Gastrocnemius medialis (tissue), 4 donors: ENCODE measurements around the gene APOBEC3H. TPM values are rescaled to one million over a fixed set of nuclear protein-coding genes. Genes with fewer than 3 reads are reported as not detected.

Source experiments
- ATAC-seq, 2 donors: fragments of 150-250 bp; one replicate each; pipeline ENCODE4 v1.9.1; 2016
- DNase-seq, 2 donors: peaks; one replicate each; pipeline ENCODE4 v3.0.0-alpha.2; 2019
- H3K27ac ChIP-seq, 4 donors: fragments of 200-600 bp; sonication (generic); 1 replicate in 1 of 4; 2 replicates in 3 of 4; pipeline ENCODE4 v1.5.1; 2016 to 2018; ENCODE audit warnings: mild to moderate bottlenecking in 2 of 4, moderate library complexity in 1 of 4
- H3K27me3 ChIP-seq, 3 donors: fragments of 200-600 bp; sonication (generic) in 2 of 3; 1 replicate in 1 of 3; 2 replicates in 2 of 3; pipeline versions ENCODE4 v1.5.1 to v1.6.0; 2016 to 2019; ENCODE audit warnings: mild to moderate bottlenecking in 1 of 3, moderate library complexity in 1 of 3
- H3K36me3 ChIP-seq, 2 donors: fragments of 200-600 bp; sonication (generic) in 1 of 2; one replicate each; pipeline ENCODE4 v1.5.1; 2017 to 2018
- H3K4me1 ChIP-seq, 2 donors: fragments of 200-600 bp; sonication (generic) in 1 of 2; one replicate each; pipeline ENCODE4 v1.5.1; 2016 to 2017; ENCODE audit warnings: mild to moderate bottlenecking in 2 of 2
- H3K4me3 ChIP-seq, 4 donors: fragments of 200-600 bp; sonication (generic) in 3 of 4; 1 replicate in 1 of 4; 2 replicates in 3 of 4; pipeline ENCODE4 v1.5.1; 2016 to 2019; ENCODE audit warnings: mild to moderate bottlenecking in 2 of 4
- H3K9me3 ChIP-seq, 3 donors: fragments of 200-600 bp; sonication (generic) in 2 of 3; 1 replicate in 1 of 3; 2 replicates in 2 of 3; pipeline ENCODE4 v1.5.1; 2016 to 2019
- POLR2A ChIP-seq, 2 donors: fragments of 450-650 bp; IDR thresholded peaks; one replicate each; pipeline ENCODE4 v1.6.1; 2017; ENCODE audit warnings: antibody characterized with exemption in 2 of 2, mild to moderate bottlenecking in 2 of 2, moderate library complexity in 2 of 2
- in situ Hi-C, 4 donors: fragments of 200-750 bp; cut with MboI; loops; one replicate each; pipeline versions ENCODE4 v1.15.0 to v1.8.0; 2017; ENCODE audit warnings: low sequenced_read_pairs in 4 of 4
- intact Hi-C: fragments of 100-400 bp; cut with DNase I; formaldehyde crosslinking; loops from one replicate; pipeline ENCODE4 v1.15.1; 2023; ENCODE audit warnings: low total_unique reads
- total RNA-seq, 4 donors: library from RNA; depleted of rRNA; stranded (reverse); fragments of >200 nt; gene quantifications; one replicate each; pipeline versions ENCODE4 v1.1.0 to v1.2.3, GENCODE V29; 2016
- TF ChIP-seq, protein P1 (sequence below), 5 experiments: fragments of 450-650 bp in 3 of 5; fragments of 200-600 bp in 2 of 5; sonication (generic) in 2 of 5; IDR thresholded peaks in 4 of 5; conservative IDR thresholded peaks in 1 of 5; 1 replicate in 4 of 5; 2 replicates in 1 of 5; pipeline ENCODE4 v1.5.1; 2016 to 2019; ENCODE audit warnings: antibody characterized with exemption in 5 of 5, mild to moderate bottlenecking in 3 of 5, moderate library complexity in 3 of 5

Gene APOBEC3H
- total RNA-seq, 4 donors from 2014 or later: not detected

- ATAC-seq (no peak), DNase-seq (no peak)
- Histone ChIP-seq H3K27me3 (no peaks in the 10 kb centered on the region), H3K4me3 (no peak overlapping the region), H3K9me3 (no peaks in the 10 kb centered on the region), H3K4me1 (no peaks in the 10 kb centered on the region), H3K27ac (no peak overlapping the region), H3K36me3 (no peaks in the 10 kb centered on the region)
- TF ChIP-seq, protein P1, sequence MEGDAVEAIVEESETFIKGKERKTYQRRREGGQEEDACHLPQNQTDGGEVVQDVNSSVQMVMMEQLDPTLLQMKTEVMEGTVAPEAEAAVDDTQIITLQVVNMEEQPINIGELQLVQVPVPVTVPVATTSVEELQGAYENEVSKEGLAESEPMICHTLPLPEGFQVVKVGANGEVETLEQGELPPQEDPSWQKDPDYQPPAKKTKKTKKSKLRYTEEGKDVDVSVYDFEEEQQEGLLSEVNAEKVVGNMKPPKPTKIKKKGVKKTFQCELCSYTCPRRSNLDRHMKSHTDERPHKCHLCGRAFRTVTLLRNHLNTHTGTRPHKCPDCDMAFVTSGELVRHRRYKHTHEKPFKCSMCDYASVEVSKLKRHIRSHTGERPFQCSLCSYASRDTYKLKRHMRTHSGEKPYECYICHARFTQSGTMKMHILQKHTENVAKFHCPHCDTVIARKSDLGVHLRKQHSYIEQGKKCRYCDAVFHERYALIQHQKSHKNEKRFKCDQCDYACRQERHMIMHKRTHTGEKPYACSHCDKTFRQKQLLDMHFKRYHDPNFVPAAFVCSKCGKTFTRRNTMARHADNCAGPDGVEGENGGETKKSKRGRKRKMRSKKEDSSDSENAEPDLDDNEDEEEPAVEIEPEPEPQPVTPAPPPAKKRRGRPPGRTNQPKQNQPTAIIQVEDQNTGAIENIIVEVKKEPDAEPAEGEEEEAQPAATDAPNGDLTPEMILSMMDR (IDR thresholded peaks at IDR 0.05 in 4 of 5, conservative IDR thresholded peaks at IDR 0.05 in 1 of 5): no peak
- TF ChIP-seq POLR2A (IDR thresholded peaks at IDR 0.05): no peak
- intact Hi-C loops: no loop called here
- in situ Hi-C loops: no loop called here
Observed at GRCh38 chr22:39083212-39084165, 13.6 kb upstream of the APOBEC3H start.

- H3K27me3 ChIP-seq: no peaks in the 10 kb centered on the region
- TF ChIP-seq POLR2A (IDR thresholded peaks at IDR 0.05): no peak
- TF ChIP-seq, protein P1 (IDR thresholded peaks at IDR 0.05 in 4 of 5, conservative IDR thresholded peaks at IDR 0.05 in 1 of 5): no peak
- no peak for ATAC-seq
- no peak overlapping the region for H3K4me3 ChIP-seq
- H3K36me3 ChIP-seq: no peaks in the 10 kb centered on the region
- in situ Hi-C loops: no loop called here
- intact Hi-C loops: no loop called here
- no peaks in the 10 kb centered on the region for H3K9me3 ChIP-seq
- DNase-seq: no peak
- no peaks in the 10 kb centered on the region for H3K4me1 ChIP-seq
- no peak overlapping the region for H3K27ac ChIP-seq
Observed at GRCh38 chr22:39084666-39085065, 12.4 kb upstream of the APOBEC3H start.

DNA sequence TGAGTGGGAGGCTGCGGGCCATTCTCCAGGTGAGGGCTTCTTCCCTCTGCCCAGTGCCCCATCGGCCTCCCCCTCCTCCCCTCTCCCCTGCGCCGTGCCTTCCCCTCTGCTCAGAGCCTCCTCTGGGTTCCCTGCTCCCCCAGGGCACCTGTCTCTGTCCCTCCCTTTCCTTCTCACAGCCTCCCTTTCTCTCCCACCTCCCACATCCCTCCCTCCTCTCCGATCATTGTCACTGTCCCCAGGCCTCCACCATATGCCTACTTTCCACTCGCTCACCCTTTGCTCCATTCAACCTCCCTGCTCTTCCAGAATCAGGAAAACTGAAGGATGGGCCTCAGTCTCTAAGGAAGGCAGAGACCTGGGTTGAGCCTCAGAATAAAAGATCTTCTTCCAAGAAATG is 9.9 kb upstream of the APOBEC3H start:
- H3K36me3 ChIP-seq: no peaks in the 10 kb centered on the region
- H3K4me3 ChIP-seq: no peak overlapping the region
- ATAC-seq (no peak), DNase-seq (no peak)
- H3K9me3 ChIP-seq: no peaks in the 10 kb centered on the region
- H3K27me3 ChIP-seq: no peaks in the 10 kb centered on the region
- in situ Hi-C loops (no loop called here), intact Hi-C loops (no loop called here)
- no peaks in the 10 kb centered on the region for H3K4me1 ChIP-seq
- TF ChIP-seq, protein P1 (IDR thresholded peaks at IDR 0.05 in 4 of 5, conservative IDR thresholded peaks at IDR 0.05 in 1 of 5): no peak
- no peak for TF ChIP-seq POLR2A (IDR thresholded peaks at IDR 0.05)
- H3K27ac ChIP-seq: no peak overlapping the region

GRCh38 chr22:39087881-39088684 is 9.0 kb upstream of the APOBEC3H start:
- Histone ChIP-seq H3K4me1 (no peaks in the 10 kb centered on the region), H3K27ac (no peak overlapping the region), H3K4me3 (no peak overlapping the region), H3K27me3 (no peaks in the 10 kb centered on the region), H3K36me3 (no peaks in the 10 kb centered on the region), H3K9me3 (no peaks in the 10 kb centered on the region)
- ATAC-seq (no peak), DNase-seq (no peak)
- intact Hi-C loops (no loop called here), in situ Hi-C loops (no loop called here)
- TF ChIP-seq POLR2A (IDR thresholded peaks at IDR 0.05): no peak

DNA sequence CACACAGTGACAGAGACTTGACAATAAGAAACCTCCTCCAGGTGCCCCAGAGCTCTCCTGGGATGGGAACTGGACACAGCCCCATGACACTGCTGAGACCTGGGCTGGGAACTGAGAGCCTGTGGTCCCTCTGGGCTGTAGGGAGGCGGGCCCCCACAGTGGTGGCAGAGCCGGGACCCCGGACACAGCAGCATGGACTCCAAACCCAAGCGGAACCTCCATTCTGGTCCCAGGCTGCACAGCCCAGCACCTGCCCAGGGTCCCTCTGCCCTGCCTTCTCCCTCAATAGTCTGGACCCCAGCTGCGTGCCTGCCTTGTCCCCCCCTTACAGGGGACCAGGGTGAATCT is 8.4 kb upstream of the APOBEC3H start:
- Histone ChIP-seq H3K4me1 (no peaks in the 10 kb centered on the region), H3K4me3 (no peak overlapping the region), H3K27me3 (no peaks in the 10 kb centered on the region), H3K9me3 (no peaks in the 10 kb centered on the region), H3K27ac (no peak overlapping the region), H3K36me3 (no peaks in the 10 kb centered on the region)
- no peak for DNase-seq
- TF ChIP-seq, protein P1 (IDR thresholded peaks at IDR 0.05 in 4 of 5, conservative IDR thresholded peaks at IDR 0.05 in 1 of 5): no peak
- TF ChIP-seq POLR2A (IDR thresholded peaks at IDR 0.05): no peak
- ATAC-seq: no peak
- in situ Hi-C loops: no loop called here
- intact Hi-C loops: no loop called here
